Endodermal cell (in vitro differentiated cells): ENCODE data around the gene ARPP21. TPM values are rescaled to one million over a fixed set of nuclear protein-coding genes. Genes with fewer than 3 reads are reported as not detected.

Source experiments
- DNase-seq: peaks from one replicate; pipeline ENCODE4 v3.0.0-alpha.2; 2017
- H3K27ac ChIP-seq: 2 replicates; pipeline ENCODE4 v1.5.1; 2013; ENCODE audit warnings: mild to moderate bottlenecking, low read depth, low read length, moderate library complexity
- H3K27me3 ChIP-seq: 2 replicates; pipeline ENCODE4 v1.6.1; 2013; ENCODE audit warnings: mild to moderate bottlenecking, low read length, moderate library complexity; ENCODE audit not compliant: insufficient read depth, control insufficient read depth, poor library complexity, severe bottlenecking
- H3K36me3 ChIP-seq: 2 replicates; pipeline ENCODE4 v1.7.0; 2013; ENCODE audit warnings: mild to moderate bottlenecking, low read length, moderate library complexity; ENCODE audit not compliant: control insufficient read depth, insufficient read depth
- H3K4me1 ChIP-seq: one replicate; pipeline ENCODE4 v1.7.0; 2013; ENCODE audit warnings: low read length; ENCODE audit not compliant: control insufficient read depth, insufficient read depth
- H3K4me3 ChIP-seq: 2 replicates; pipeline ENCODE4 v1.5.1; 2013; ENCODE audit warnings: mild to moderate bottlenecking, low read length, moderate library complexity
- H3K9ac ChIP-seq: 2 replicates; pipeline ENCODE4 v1.6.1; 2013; ENCODE audit warnings: mild to moderate bottlenecking, low read length, moderate library complexity; ENCODE audit not compliant: poor library complexity, severe bottlenecking; ENCODE audit errors: extremely low read depth
- H3K9me3 ChIP-seq: 2 replicates; pipeline ENCODE4 v1.6.1; 2013; ENCODE audit warnings: mild to moderate bottlenecking, low read length, moderate library complexity; ENCODE audit not compliant: control insufficient read depth
- H3K27ac Mint-ChIP-seq: 2 replicates; pipeline ENCODE4 v1.8.0; 2020; ENCODE audit warnings: mixed read lengths
- H3K27me3 Mint-ChIP-seq: 2 replicates; pipeline ENCODE4 v1.8.0; 2021; ENCODE audit warnings: mild to moderate bottlenecking, mixed read lengths; ENCODE audit not compliant: insufficient read depth
- H3K36me3 Mint-ChIP-seq: 2 replicates; pipeline ENCODE4 v1.8.0; 2020; ENCODE audit warnings: low read depth, mixed read lengths
- H3K4me1 Mint-ChIP-seq: 2 replicates; pipeline ENCODE4 v1.8.0; 2020; ENCODE audit warnings: mixed read lengths
- H3K4me3 Mint-ChIP-seq: 2 replicates; pipeline ENCODE4 v1.8.0; 2020; ENCODE audit warnings: mild to moderate bottlenecking, moderate library complexity, mixed read lengths
- H3K9me3 Mint-ChIP-seq: 2 replicates; pipeline ENCODE4 v1.8.0; 2020; ENCODE audit warnings: mild to moderate bottlenecking, mixed read lengths
- CTCF ChIP-seq: fragments of 200-600 bp; sonication (generic); conservative IDR thresholded peaks from 2 replicates; pipeline ENCODE4 v1.5.0; 2021; ENCODE audit warnings: antibody characterized with exemption, mild to moderate bottlenecking
- WGBS, 2 experiments: methylation state at CpG; one replicate each; pipeline versions ENCODE4 v1.1.5 to v1.1.7; 2013; ENCODE audit warnings: missing lambda C conversion rate in 2 of 2, mixed read lengths in 1 of 2; ENCODE audit not compliant: insufficient coverage in 1 of 2, insufficient read length in 1 of 2; 5-methylcytosine and 5-hydroxymethylcytosine counted together
- total RNA-seq, 2 donors: library from RNA; stranded (reverse); fragmentation: NEBNext Ultra II Directional in 1 of 2; extraction: Animal tissue kit (Norgen Biotek cat#: 25700) in 1 of 2; gene quantifications; 2 replicates in 1 of 2; 3 replicates in 1 of 2; pipeline ENCODE4 v1.2.1, GENCODE V29; 2021

Gene ARPP21
- total RNA-seq, 2 donors from 2014 or later, result not detected

GRCh38 chr3:35679409-35680080, 40.2 kb downstream of the ARPP21 start:
- no peak for DNase-seq
- H3K4me3 ChIP-seq, result no peak overlapping the region
- H3K4me1 ChIP-seq, result no peaks in the 10 kb centered on the region
- 92 to 97% methylated on average over 6 to 14 of the region's 14 CpGs for WGBS, 2 experiments
- Mint-ChIP-seq H3K27me3 (peaks cover 18% of the 10 kb centered on the region), H3K27ac (no peak overlapping the region), H3K9me3 (no peaks in the 10 kb centered on the region), H3K36me3 (no peaks in the 10 kb centered on the region), H3K4me3 (no peak overlapping the region), H3K4me1 (peaks cover 2% of the 10 kb centered on the region)
- no peaks in the 10 kb centered on the region for H3K9me3 ChIP-seq
- peaks cover 6% of the 10 kb centered on the region for H3K27me3 ChIP-seq
- H3K27ac ChIP-seq, result no peak overlapping the region
- H3K36me3 ChIP-seq, result no peaks in the 10 kb centered on the region
- TF ChIP-seq CTCF, result no peak
- no peak overlapping the region for H3K9ac ChIP-seq

- Mint-ChIP-seq H3K27me3 (peaks cover 16% of the 10 kb centered on the region), H3K36me3 (no peaks in the 10 kb centered on the region)
- 80% methylated on average over 5 of the region's 5 CpGs; no CpG with 5 or more reads in 1 of the 2 experiments for WGBS, 2 experiments
These were observed 41.7 kb downstream of the ARPP21 start for GRCh38 chr3:35680866-35681650.

GRCh38 chr3:35685153-35685552, 45.8 kb downstream of the ARPP21 start:
- Mint-ChIP-seq H3K4me3 (no peak overlapping the region), H3K27me3 (peaks cover 13% of the 10 kb centered on the region), H3K27ac (no peak overlapping the region), H3K4me1 (peaks cover 2% of the 10 kb centered on the region), H3K36me3 (no peaks in the 10 kb centered on the region), H3K9me3 (no peaks in the 10 kb centered on the region)
- no peak for DNase-seq
- Histone ChIP-seq H3K27ac (no peak overlapping the region), H3K9me3 (no peaks in the 10 kb centered on the region), H3K36me3 (no peaks in the 10 kb centered on the region), H3K9ac (no peak overlapping the region), H3K27me3 (no peaks in the 10 kb centered on the region), H3K4me3 (no peak overlapping the region), H3K4me1 (no peaks in the 10 kb centered on the region)
- 91 to 97% methylated on average over 3 of the region's 3 CpGs for WGBS, 2 experiments
- TF ChIP-seq CTCF, result no peak

More at GRCh38 chr3:35680866-35681650, 41.7 kb downstream of the ARPP21 start:
- H3K9me3 ChIP-seq, result no peaks in the 10 kb centered on the region
- H3K27ac ChIP-seq, result no peak overlapping the region
- Mint-ChIP-seq H3K4me3 (no peak overlapping the region), H3K4me1 (peaks cover 2% of the 10 kb centered on the region), H3K9me3 (no peaks in the 10 kb centered on the region), H3K27ac (no peak overlapping the region)
- peaks cover 6% of the 10 kb centered on the region for H3K27me3 ChIP-seq
- H3K36me3 ChIP-seq, result no peaks in the 10 kb centered on the region
- no peak for DNase-seq
- H3K9ac ChIP-seq, result no peak overlapping the region
- TF ChIP-seq CTCF, result no peak
- no peaks in the 10 kb centered on the region for H3K4me1 ChIP-seq
- H3K4me3 ChIP-seq, result no peak overlapping the region
